ENCODE results near the gene TTYH2. TPM values are rescaled to one million over a fixed set of nuclear protein-coding genes. Genes with fewer than 3 reads are reported as not detected.

TTYH2 gene
- total RNA-seq, 4 donors from 2014 or later: 22.6 to 37.2 (median 26.4) TPM

GRCh38 chr17:74307984-74308773 is 94.8 kb downstream of the TTYH2 start:
- no peak overlapping the region for H3K4me3 ChIP-seq

GRCh38 chr17:74309902-74310301 is 96.5 kb downstream of the TTYH2 start:
- Histone ChIP-seq H3K4me3 (no peak overlapping the region), H3K4me1 (no peaks in the 10 kb centered on the region), H3K36me3 (no peaks in the 10 kb centered on the region), H3K27me3 (peaks cover 0 to 3% of the 10 kb centered on the region in 2 donors), H3K9me3 (peaks cover 0 to 8% (median 0%) of the 10 kb centered on the region in 4 donors), H3K27ac (no peak overlapping the region)
- no peak for TF ChIP-seq CTCF (IDR thresholded peaks at IDR 0.05)
- TF ChIP-seq EP300 (IDR thresholded peaks at IDR 0.05): no peak
- TF ChIP-seq POLR2A (IDR thresholded peaks at IDR 0.05): no peak
- no peak for DNase-seq (ENCODE audit: low spot score in 2 of 2)
- WGBS, 2 donors: 62 to 64% methylated on average over 7 to 12 of the region's 12 CpGs

More at GRCh38 chr17:74307984-74308773, 94.8 kb downstream of the TTYH2 start:
- peak overlapping the region in 1 of 4 donors; percentile 56 for H3K27ac ChIP-seq
- 61 to 64% methylated on average over 15 of the region's 15 CpGs for WGBS, 2 donors
- no peak for DNase-seq (ENCODE audit: low spot score in 2 of 2)
- H3K9me3 ChIP-seq: peaks cover 0 to 8% (median 0%) of the 10 kb centered on the region in 4 donors
- peak in 1 of 2 donors; percentile 57 for TF ChIP-seq EP300 (IDR thresholded peaks at IDR 0.05)
- no peak for TF ChIP-seq CTCF (IDR thresholded peaks at IDR 0.05)
- H3K36me3 ChIP-seq: no peaks in the 10 kb centered on the region
- H3K27me3 ChIP-seq: peaks cover 0 to 3% of the 10 kb centered on the region in 2 donors
- H3K4me1 ChIP-seq: no peaks in the 10 kb centered on the region

Other genes with a start within 250 kb of the TTYH2 start
- gene RPL38, start 9.9 kb upstream of the TTYH2 start, total RNA-seq: 100 to 1,000 TPM; 284 to 366 (median 363) TPM
- under 1 TPM in 1 of 4 donors, not detected in 3; 0.60 TPM for gene DNAI2, start 60.7 kb downstream of the TTYH2 start, total RNA-seq
- gene KIF19, start 112.7 kb downstream of the TTYH2 start, total RNA-seq: 100 to 1,000 TPM in 3 of 4 donors, 10 to 100 TPM in 1; 77.4 to 211 (median 117) TPM
- gene BTBD17, start 148.3 kb downstream of the TTYH2 start, total RNA-seq: not detected
- gene GPR142, start 153.9 kb downstream of the TTYH2 start, total RNA-seq: 1 to 10 TPM in 1 of 4 donors, under 1 TPM in 1, not detected in 2; 0.59 to 2.8 TPM
- 10 to 100 TPM; 41.6 to 96.4 (median 55.1) TPM for gene GPRC5C, start 218.5 kb downstream of the TTYH2 start, total RNA-seq

Data from tibial nerve (tissue), 4 donors.